ENCODE measurements around the gene LSR. TPM values are rescaled to one million over a fixed set of nuclear protein-coding genes. Genes with fewer than 3 reads are reported as not detected.

Gene LSR
- total RNA-seq, 1 donor from 2014 or later, result 74.1 TPM

DNA sequence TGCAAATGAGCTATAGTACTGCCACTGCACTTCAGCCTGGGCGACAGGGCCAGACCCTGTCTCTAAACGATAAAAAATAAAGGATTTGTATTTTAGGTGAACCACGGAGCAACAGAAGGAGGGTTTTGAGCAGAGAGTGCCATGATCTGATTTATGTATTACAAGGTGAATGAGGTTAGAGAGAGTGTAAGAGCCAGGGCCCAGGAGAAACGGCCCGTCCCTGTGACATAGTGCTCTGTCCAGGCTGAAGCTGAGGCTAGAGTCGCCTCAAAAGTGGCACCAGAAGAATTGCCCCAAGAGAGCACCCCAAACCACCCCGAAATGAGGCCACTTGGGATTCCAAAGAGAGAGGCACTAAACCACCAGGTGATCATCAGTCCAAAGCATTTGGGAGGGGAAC, 60.1 kb downstream of the LSR start:
- Histone ChIP-seq H3K9me3 (no peaks in the 10 kb centered on the region), H3K4me3 (no peak overlapping the region), H3K27ac (no peak overlapping the region), H3K27me3 (ENCODE audit: low read depth) (peaks cover 5% of the 10 kb centered on the region), H3K4me1 (no peaks in the 10 kb centered on the region), H3K36me3 (no peaks in the 10 kb centered on the region)
- no peak for DNase-seq
- intact Hi-C loops (cut with DNase I), result no loop called here
- no peak for ATAC-seq
- TF ChIP-seq, protein P1, sequence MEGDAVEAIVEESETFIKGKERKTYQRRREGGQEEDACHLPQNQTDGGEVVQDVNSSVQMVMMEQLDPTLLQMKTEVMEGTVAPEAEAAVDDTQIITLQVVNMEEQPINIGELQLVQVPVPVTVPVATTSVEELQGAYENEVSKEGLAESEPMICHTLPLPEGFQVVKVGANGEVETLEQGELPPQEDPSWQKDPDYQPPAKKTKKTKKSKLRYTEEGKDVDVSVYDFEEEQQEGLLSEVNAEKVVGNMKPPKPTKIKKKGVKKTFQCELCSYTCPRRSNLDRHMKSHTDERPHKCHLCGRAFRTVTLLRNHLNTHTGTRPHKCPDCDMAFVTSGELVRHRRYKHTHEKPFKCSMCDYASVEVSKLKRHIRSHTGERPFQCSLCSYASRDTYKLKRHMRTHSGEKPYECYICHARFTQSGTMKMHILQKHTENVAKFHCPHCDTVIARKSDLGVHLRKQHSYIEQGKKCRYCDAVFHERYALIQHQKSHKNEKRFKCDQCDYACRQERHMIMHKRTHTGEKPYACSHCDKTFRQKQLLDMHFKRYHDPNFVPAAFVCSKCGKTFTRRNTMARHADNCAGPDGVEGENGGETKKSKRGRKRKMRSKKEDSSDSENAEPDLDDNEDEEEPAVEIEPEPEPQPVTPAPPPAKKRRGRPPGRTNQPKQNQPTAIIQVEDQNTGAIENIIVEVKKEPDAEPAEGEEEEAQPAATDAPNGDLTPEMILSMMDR (IDR thresholded peaks at IDR 0.05), result no peak

DNA sequence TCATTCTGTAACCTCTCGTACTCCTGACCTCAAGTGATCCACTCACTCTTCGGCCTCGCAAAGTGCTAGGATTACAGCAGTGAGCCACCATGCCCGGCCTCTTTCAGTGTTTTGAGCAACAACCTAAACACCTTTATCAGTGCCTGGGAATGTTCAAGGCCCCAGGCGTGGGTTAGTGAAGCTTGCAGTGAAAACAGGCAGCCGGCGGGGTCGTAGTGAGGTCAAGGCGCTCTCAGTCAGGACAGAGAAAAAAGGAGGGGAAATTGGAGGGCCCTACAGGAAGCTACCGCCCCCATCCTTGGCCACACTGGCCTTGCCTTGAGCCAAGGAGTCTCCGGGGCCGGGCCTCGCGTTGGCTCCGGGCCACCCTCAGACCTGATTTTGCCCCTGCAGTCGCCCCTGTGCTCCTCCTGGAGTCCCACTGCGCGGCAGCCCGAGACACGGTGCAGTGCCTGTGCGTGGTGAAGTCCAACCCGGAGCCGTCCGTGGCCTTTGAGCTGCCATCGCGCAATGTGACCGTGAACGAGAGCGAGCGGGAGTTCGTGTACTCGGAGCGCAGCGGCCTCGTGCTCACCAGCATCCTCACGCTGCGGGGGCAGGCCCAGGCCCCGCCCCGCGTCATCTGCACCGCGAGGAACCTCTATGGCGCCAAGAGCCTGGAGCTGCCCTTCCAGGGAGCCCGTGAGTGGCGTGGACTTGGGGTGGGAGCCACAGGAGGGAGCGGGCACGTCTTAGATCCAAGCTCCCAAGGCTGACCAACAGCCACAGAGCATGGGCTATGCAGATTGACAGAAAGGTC, 60.9 kb downstream of the LSR start:
- no peaks in the 10 kb centered on the region for H3K36me3 ChIP-seq
- peaks cover 5% of the 10 kb centered on the region for H3K27me3 ChIP-seq (ENCODE audit: low read depth)
- intact Hi-C loops (cut with DNase I), result no loop called here
- H3K27ac ChIP-seq, result no peak overlapping the region
- H3K9me3 ChIP-seq, result no peaks in the 10 kb centered on the region
- TF ChIP-seq, protein P1 (IDR thresholded peaks at IDR 0.05), result no peak
- DNase-seq, result no peak
- no peaks in the 10 kb centered on the region for H3K4me1 ChIP-seq
- H3K4me3 ChIP-seq, result no peak overlapping the region
- peak; percentile 40 to 84 for ATAC-seq

DNA sequence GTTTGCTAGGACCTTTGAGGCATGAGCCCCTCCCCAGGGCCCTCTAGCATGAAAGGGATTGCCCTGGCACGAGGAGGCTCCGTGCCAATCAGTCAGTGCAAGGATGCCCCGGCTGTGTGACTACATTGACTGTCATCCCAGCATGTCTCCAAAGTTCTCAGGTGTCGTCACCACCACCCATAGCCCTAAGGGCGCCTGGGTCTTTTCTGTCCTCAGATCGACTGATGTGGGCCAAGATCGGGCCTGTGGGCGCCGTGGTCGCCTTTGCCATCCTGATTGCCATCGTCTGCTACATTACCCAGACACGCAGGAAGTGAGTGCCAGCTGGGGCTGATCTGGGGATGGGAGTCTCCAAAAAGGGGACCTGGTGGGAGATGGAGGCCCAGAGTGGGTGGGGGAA, 61.5 kb downstream of the LSR start:
- Histone ChIP-seq H3K9me3 (no peaks in the 10 kb centered on the region), H3K27ac (no peak overlapping the region), H3K4me3 (no peak overlapping the region), H3K27me3 (ENCODE audit: low read depth) (peaks cover under 1% of the 10 kb centered on the region), H3K36me3 (no peaks in the 10 kb centered on the region), H3K4me1 (no peaks in the 10 kb centered on the region)
- intact Hi-C loops (cut with DNase I), result no loop called here
- DNase-seq (no peak), ATAC-seq (no peak)
- TF ChIP-seq, protein P1 (IDR thresholded peaks at IDR 0.05), result no peak

DNA sequence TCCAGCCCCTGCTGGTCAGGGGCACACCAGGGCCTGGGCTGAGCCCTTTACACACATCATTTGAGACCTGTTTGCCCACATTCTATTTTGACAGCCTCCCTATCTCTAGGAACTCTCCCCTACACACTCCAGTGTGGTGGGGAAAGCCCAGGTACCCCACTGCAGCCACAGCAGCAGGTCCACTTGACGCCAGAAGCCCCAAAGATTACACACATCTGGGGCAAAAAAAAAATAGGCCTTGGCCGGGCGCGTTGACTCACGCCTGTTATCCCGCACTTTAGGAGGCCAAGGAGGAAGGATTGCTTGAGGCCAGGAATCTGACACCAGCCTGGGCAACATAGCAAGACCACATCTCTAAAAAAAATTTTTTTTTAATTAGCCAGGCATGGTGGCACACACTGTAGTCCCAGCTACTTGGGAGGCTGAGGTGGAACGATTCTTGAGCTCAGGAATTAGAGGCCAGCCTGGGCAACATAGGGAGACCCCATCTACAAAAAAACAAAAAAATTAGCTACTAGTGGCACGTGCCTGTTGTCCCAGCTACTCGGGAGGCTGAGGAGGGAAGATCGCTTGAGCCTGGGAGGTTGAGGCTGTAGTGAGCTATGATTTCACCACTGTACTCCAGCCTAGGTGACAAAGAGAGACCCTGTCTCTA, 62.1 kb downstream of the LSR start:
- H3K4me1 ChIP-seq, result no peaks in the 10 kb centered on the region
- DNase-seq (no peak), ATAC-seq (no peak)
- H3K27ac ChIP-seq, result no peak overlapping the region
- no peaks in the 10 kb centered on the region for H3K9me3 ChIP-seq
- TF ChIP-seq, protein P1 (IDR thresholded peaks at IDR 0.05), result no peak
- no peaks in the 10 kb centered on the region for H3K27me3 ChIP-seq (ENCODE audit: low read depth)
- no peak overlapping the region for H3K4me3 ChIP-seq
- H3K36me3 ChIP-seq, result no peaks in the 10 kb centered on the region
- intact Hi-C loops (cut with DNase I), result no loop called here

DNA sequence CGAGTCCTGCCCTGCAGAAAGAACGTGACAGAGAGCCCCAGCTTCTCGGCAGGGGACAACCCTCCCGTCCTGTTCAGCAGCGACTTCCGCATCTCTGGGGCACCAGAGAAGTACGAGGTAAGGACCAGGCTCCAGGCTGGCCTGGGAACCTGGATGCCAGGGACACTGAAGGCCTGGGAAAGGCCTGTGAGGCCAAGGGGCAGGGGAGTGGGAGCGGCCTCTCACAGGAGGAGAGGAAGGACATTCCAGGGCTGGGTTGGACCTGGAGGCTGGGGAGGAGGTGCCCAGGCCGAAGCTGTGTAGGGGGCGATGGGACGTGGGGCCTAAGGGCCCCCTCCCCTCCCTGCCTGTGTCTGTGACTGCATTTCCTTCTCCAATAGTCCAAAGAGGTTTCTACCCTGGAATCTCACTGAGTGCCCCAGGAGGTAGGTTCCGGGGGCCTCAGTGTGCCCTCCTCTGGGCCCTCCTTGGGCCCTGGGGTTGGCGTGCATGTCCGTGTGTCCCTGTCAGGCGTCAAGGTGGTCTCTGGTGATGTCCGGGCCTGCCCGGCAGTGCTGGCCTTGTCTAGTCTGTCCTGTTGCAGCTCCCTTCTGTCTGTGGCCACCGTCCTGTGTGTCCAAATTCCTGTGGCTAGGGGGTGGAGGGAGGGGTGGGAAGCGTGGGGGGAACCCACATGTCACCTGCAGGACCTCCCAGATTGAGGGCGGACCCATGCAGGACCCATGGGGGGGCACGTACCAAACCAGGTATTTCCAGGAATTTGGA, 63.3 kb downstream of the LSR start:
- no peak overlapping the region for H3K4me3 ChIP-seq
- peak; percentile 15 to 41 for ATAC-seq
- no peak for DNase-seq
- TF ChIP-seq, protein P1 (IDR thresholded peaks at IDR 0.05), result no peak
- H3K36me3 ChIP-seq, result no peaks in the 10 kb centered on the region
- no peaks in the 10 kb centered on the region for H3K9me3 ChIP-seq
- intact Hi-C loops (cut with DNase I), result no loop called here
- no peak overlapping the region for H3K27ac ChIP-seq
- H3K4me1 ChIP-seq, result peaks cover 2% of the 10 kb centered on the region
- no peaks in the 10 kb centered on the region for H3K27me3 ChIP-seq (ENCODE audit: low read depth)
